ENCODE data around the gene PRKAG2.

- TF ChIP-seq CTCF (IDR thresholded peaks at IDR 0.05; ENCODE audit: low read depth, low read length, poor library complexity, severe bottlenecking), result no peak
- TF ChIP-seq EZH2phosphoT487 (IDR thresholded peaks at IDR 0.05; ENCODE audit: borderline replicate concordance, low read length), result no peak
Measured at GRCh38 chr7:151715666-151716315, 161.1 kb downstream of the PRKAG2 start.

All from DOHH2 (cell line).